ENCODE data around the gene SOX1. TPM values are rescaled to one million over a fixed set of nuclear protein-coding genes. Genes with fewer than 3 reads are reported as not detected.

SOX1 gene
- total RNA-seq, 2 experiments from 2014 or later: not detected

DNA sequence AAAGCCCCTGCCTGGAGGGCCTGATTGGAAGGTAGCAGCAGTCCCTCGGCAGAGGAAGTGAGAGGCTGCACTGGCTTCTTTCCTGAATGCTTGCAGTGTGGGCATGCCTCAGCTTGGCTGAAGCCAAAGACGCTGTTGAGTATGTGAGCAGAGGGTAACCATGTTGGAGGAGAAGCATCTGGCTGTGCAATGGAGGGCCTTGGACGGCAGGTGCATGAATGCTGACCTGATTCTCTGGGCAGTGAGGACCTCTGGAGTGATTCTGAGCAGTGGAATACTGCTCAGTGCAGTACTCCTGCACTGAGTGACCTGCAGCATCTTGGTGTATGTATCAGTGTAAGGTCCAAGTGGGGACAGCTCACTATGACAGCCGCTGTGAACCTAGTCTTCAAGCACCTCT lies 46.9 kb downstream of the SOX1 start:
- Histone ChIP-seq H3K9me2 (ENCODE audit: insufficient read depth, low read length) (no peaks in the 10 kb centered on the region), H3K4me1 (ENCODE audit: insufficient read depth, low read length, poor library complexity, severe bottlenecking) (no peaks in the 10 kb centered on the region), H3K9me3 (ENCODE audit: low read length) (no peaks in the 10 kb centered on the region), H4K20me1 (ENCODE audit: insufficient read depth, low read length) (no peaks in the 10 kb centered on the region), H3K79me2 (ENCODE audit: insufficient read depth, low read depth, low read length) (no peaks in the 10 kb centered on the region), H2AFZ (ENCODE audit: low read length) (no peak overlapping the region), H3K36me3 (ENCODE audit: insufficient read depth, low read length) (no peaks in the 10 kb centered on the region), H3K4me2 (ENCODE audit: low read length) (no peak overlapping the region), H3K27ac (ENCODE audit: low read depth, low read length, poor library complexity, severe bottlenecking) (no peak overlapping the region), H3K4me3 (ENCODE audit: low read depth, low read length, poor library complexity, severe bottlenecking) (no peak overlapping the region)
- intact Hi-C loops (cut with micrococcal nuclease; ENCODE audit: unreplicated experiment): no loop called here
- CTCF ChIA-PET (ENCODE audit: unreplicated experiment): no interaction called here
- BruUV-seq (replicated peaks): no TSS peak
- POLR2A ChIA-PET: no interaction called here
- no peak for TF ChIP-seq EZH2phosphoT487 (IDR thresholded peaks at IDR 0.05; ENCODE audit: borderline replicate concordance, low read depth, low read length)
- TF ChIP-seq, protein P1, sequence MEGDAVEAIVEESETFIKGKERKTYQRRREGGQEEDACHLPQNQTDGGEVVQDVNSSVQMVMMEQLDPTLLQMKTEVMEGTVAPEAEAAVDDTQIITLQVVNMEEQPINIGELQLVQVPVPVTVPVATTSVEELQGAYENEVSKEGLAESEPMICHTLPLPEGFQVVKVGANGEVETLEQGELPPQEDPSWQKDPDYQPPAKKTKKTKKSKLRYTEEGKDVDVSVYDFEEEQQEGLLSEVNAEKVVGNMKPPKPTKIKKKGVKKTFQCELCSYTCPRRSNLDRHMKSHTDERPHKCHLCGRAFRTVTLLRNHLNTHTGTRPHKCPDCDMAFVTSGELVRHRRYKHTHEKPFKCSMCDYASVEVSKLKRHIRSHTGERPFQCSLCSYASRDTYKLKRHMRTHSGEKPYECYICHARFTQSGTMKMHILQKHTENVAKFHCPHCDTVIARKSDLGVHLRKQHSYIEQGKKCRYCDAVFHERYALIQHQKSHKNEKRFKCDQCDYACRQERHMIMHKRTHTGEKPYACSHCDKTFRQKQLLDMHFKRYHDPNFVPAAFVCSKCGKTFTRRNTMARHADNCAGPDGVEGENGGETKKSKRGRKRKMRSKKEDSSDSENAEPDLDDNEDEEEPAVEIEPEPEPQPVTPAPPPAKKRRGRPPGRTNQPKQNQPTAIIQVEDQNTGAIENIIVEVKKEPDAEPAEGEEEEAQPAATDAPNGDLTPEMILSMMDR (conservative IDR thresholded peaks at IDR 0.05; ENCODE audit: low read length): no peak
- no peak for DNase-seq (ENCODE audit: low spot score)

DNA sequence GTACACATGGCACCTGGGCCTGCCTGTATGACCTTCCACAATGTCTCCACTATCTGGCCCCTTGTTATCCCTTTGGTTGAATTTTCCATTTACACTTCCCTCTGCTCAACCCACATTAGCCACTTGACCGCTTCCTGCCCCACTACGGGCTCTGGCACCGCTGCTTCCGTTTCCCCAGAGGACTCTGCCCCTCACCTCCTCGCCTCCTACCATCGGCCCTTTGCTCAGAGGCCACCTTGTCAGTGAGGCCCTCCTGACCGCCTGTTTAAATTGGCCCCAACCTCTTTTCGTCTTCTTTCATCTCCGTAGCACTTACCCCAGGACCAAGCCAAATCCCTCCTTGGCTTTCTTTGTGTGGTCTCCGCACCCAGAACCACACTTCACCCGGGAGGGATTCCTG lies 47.4 kb downstream of the SOX1 start:
- no TSS peak for BruUV-seq (replicated peaks)
- H3K79me2 ChIP-seq (ENCODE audit: insufficient read depth, low read depth, low read length): no peaks in the 10 kb centered on the region

DNA sequence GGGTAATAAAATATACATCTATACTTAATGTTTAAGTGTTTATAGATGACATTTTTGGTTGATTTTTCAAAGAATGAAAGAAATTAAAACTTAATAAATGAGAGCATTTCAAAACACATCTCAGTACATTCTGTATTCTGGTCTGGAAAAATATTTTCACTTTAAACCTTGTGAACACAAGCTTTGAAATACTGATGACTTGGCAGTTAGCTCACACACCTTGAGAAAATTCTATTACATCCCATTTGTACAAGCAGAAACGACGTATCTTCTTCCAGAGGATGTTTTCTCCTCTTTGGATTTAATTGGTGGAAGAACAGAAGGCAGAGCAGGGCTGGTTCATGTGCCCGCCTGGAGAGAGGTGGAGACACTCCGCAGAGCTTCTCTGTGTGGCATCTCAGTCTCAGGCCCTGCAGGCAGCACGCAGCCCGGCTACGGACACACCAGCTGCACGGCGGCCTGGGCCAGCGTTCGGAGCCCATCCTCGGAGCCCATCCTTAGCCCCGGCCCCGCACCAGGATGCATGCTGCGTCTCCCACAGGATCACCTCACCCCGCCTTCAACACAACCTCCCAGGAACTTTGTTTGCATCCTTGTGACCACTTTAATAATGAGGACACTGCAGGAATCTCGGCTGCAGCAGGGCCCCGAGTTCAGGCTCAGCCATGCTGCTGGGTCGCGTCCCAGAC lies 48.6 kb downstream of the SOX1 start:
- Histone ChIP-seq H3K9me3 (ENCODE audit: low read length) (no peaks in the 10 kb centered on the region), H3K4me1 (ENCODE audit: insufficient read depth, low read length, poor library complexity, severe bottlenecking) (no peaks in the 10 kb centered on the region), H3K9me2 (ENCODE audit: insufficient read depth, low read length) (no peaks in the 10 kb centered on the region), H3K4me3 (ENCODE audit: low read depth, low read length, poor library complexity, severe bottlenecking) (no peak overlapping the region), H4K20me1 (ENCODE audit: insufficient read depth, low read length) (no peaks in the 10 kb centered on the region), H3K4me2 (ENCODE audit: low read length) (no peak overlapping the region), H3K27ac (ENCODE audit: low read depth, low read length, poor library complexity, severe bottlenecking) (no peak overlapping the region), H2AFZ (ENCODE audit: low read length) (no peak overlapping the region), H3K79me2 (ENCODE audit: insufficient read depth, low read depth, low read length) (no peaks in the 10 kb centered on the region), H3K36me3 (ENCODE audit: insufficient read depth, low read length) (no peaks in the 10 kb centered on the region)
- POLR2A ChIA-PET: no interaction called here
- TF ChIP-seq, protein P1 (conservative IDR thresholded peaks at IDR 0.05; ENCODE audit: low read length): no peak
- TF ChIP-seq EZH2phosphoT487 (IDR thresholded peaks at IDR 0.05; ENCODE audit: borderline replicate concordance, low read depth, low read length): no peak
- DNase-seq (ENCODE audit: low spot score): no peak
- no TSS peak for BruUV-seq (replicated peaks)
- intact Hi-C loops (cut with micrococcal nuclease; ENCODE audit: unreplicated experiment): no loop called here
- CTCF ChIA-PET (ENCODE audit: unreplicated experiment): no interaction called here

More for the DNA sequence above, 47.4 kb downstream of the SOX1 start:
- no peak overlapping the region for H3K27ac ChIP-seq (ENCODE audit: low read depth, low read length, poor library complexity, severe bottlenecking)
- H3K4me2 ChIP-seq (ENCODE audit: low read length): no peak overlapping the region
- TF ChIP-seq EZH2phosphoT487 (IDR thresholded peaks at IDR 0.05; ENCODE audit: borderline replicate concordance, low read depth, low read length): no peak
- TF ChIP-seq, protein P1 (conservative IDR thresholded peaks at IDR 0.05; ENCODE audit: low read length): no peak
- H3K4me3 ChIP-seq (ENCODE audit: low read depth, low read length, poor library complexity, severe bottlenecking): no peak overlapping the region
- DNase-seq (ENCODE audit: low spot score): no peak
- no peaks in the 10 kb centered on the region for H3K9me2 ChIP-seq (ENCODE audit: insufficient read depth, low read length)
- H3K4me1 ChIP-seq (ENCODE audit: insufficient read depth, low read length, poor library complexity, severe bottlenecking): no peaks in the 10 kb centered on the region
- H3K9me3 ChIP-seq (ENCODE audit: low read length): no peaks in the 10 kb centered on the region
- intact Hi-C loops (cut with micrococcal nuclease; ENCODE audit: unreplicated experiment): no loop called here
- H2AFZ ChIP-seq (ENCODE audit: low read length): no peak overlapping the region
- H3K36me3 ChIP-seq (ENCODE audit: insufficient read depth, low read length): no peaks in the 10 kb centered on the region
- CTCF ChIA-PET (ENCODE audit: unreplicated experiment): no interaction called here
- POLR2A ChIA-PET: no interaction called here
- no peaks in the 10 kb centered on the region for H4K20me1 ChIP-seq (ENCODE audit: insufficient read depth, low read length)

Data from OCI-LY7 (cell line).